ENCODE measurements around the gene AKR1C2.
"Not testable (repeated sequence)": the region's sequence is repeated elsewhere in the genome, so short reads cannot be mapped to it uniquely, and the experiment has no call there.

AKR1C2 gene

DNA sequence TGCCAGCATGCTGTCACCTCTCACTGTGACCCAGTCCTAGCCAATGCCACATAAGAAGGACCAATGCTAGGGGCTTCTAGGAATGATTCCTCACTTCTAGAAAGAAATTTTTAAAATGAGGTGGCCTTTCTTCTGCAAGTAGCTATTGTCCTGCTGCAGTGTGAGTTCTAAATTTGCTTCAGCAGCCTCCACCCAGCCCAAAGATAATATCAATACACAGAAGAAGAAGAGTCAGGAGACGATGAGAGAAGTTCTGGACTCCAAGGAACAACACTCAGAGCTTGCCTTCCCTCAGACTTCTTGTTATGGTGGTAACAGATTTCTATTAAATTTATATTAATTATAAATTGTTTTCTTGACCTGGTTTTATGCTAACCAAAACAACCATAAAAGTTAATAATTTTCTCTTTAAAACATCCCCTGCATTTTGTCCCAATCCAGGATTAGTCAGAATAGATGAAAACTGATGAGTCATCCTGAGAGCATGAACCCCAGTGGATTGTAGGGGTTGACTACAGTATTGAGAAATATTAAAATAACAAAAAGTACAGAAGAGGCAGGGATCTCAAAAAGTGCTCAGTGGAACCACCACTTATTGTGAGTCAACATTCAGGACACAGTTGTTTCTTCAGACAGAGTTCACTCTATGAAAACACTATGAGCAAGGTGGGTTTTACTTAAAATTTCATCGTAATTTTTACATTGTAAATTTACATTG is 29.6 kb upstream of the AKR1C2 start:
- Histone ChIP-seq H3K9me2 (replicated peaks; ENCODE audit: insufficient read depth, low read length) (no peaks in the 10 kb centered on the region), H4K20me1 (ENCODE audit: insufficient read depth, low read length) (no peaks in the 10 kb centered on the region), H2AFZ (ENCODE audit: low read length) (no peak overlapping the region), H3K27me3 (replicated peaks; ENCODE audit: insufficient read depth, low read length) (no peaks in the 10 kb centered on the region), H3K4me2 (ENCODE audit: low read depth, low read length) (no peak overlapping the region), H3K4me3 (ENCODE audit: low read length) (no peak overlapping the region), H3F3A (ENCODE audit: insufficient read depth, low read length) (no peaks in the 10 kb centered on the region), H3K79me2 (ENCODE audit: low read length) (no peaks in the 10 kb centered on the region), H3K9me3 (replicated peaks; ENCODE audit: insufficient read depth, low read length) (no peaks in the 10 kb centered on the region), H3K9ac (ENCODE audit: low read length) (no peak overlapping the region), H3K36me3 (replicated peaks; ENCODE audit: insufficient read depth, low read length) (no peaks in the 10 kb centered on the region), H3K4me1 (ENCODE audit: low read length) (no peaks in the 10 kb centered on the region), H3K27ac (ENCODE audit: low read length) (no peak overlapping the region)
- no peak for TF ChIP-seq EZH2phosphoT487 (IDR thresholded peaks at IDR 0.05; ENCODE audit: low read length)
- no peak for TF ChIP-seq EZH2 (optimal IDR thresholded peaks at IDR 0.05; ENCODE audit: low read depth, low read length)
- TF ChIP-seq, protein P1, sequence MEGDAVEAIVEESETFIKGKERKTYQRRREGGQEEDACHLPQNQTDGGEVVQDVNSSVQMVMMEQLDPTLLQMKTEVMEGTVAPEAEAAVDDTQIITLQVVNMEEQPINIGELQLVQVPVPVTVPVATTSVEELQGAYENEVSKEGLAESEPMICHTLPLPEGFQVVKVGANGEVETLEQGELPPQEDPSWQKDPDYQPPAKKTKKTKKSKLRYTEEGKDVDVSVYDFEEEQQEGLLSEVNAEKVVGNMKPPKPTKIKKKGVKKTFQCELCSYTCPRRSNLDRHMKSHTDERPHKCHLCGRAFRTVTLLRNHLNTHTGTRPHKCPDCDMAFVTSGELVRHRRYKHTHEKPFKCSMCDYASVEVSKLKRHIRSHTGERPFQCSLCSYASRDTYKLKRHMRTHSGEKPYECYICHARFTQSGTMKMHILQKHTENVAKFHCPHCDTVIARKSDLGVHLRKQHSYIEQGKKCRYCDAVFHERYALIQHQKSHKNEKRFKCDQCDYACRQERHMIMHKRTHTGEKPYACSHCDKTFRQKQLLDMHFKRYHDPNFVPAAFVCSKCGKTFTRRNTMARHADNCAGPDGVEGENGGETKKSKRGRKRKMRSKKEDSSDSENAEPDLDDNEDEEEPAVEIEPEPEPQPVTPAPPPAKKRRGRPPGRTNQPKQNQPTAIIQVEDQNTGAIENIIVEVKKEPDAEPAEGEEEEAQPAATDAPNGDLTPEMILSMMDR (IDR thresholded peaks at IDR 0.05; ENCODE audit: low read length), result no peak
- DNase-seq, result no peak

GRCh38 chr10:5032444-5032843 is 28.8 kb upstream of the AKR1C2 start:
- H3K27me3 ChIP-seq (replicated peaks; ENCODE audit: insufficient read depth, low read length); H3F3A ChIP-seq (ENCODE audit: insufficient read depth, low read length); H3K27ac ChIP-seq (ENCODE audit: low read length); DNase-seq; H3K9ac ChIP-seq (ENCODE audit: low read length); H3K36me3 ChIP-seq (replicated peaks; ENCODE audit: insufficient read depth, low read length); H2AFZ ChIP-seq (ENCODE audit: low read length); H3K79me2 ChIP-seq (ENCODE audit: low read length); H4K20me1 ChIP-seq (ENCODE audit: insufficient read depth, low read length); H3K9me3 ChIP-seq (replicated peaks; ENCODE audit: insufficient read depth, low read length); H3K4me3 ChIP-seq (ENCODE audit: low read length); H3K4me1 ChIP-seq (ENCODE audit: low read length); H3K9me2 ChIP-seq (replicated peaks; ENCODE audit: insufficient read depth, low read length); H3K4me2 ChIP-seq (ENCODE audit: low read depth, low read length): not testable (repeated sequence)

DNA sequence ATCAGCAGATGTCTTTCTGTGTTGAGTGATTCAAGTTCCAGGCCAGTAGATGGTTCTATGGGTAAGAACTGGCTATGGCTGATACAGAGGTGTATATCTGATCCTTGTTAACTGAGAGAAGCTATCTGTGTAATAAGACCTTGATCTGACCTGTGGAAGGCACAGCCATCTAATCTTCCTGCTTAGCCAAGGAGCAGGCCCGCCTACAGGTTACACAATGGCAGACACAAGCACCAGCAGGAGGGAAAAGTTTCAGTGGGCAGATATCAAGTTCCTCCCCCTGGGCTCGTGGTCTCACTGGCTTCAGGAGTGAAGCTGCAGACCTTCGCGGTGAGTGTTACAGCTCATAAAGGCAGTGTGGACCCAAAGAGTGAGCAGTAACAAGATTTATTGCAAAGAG is 27.9 kb upstream of the AKR1C2 start:
- not testable (repeated sequence) for H3K36me3 ChIP-seq (replicated peaks; ENCODE audit: insufficient read depth, low read length); H2AFZ ChIP-seq (ENCODE audit: low read length); H3K79me2 ChIP-seq (ENCODE audit: low read length); H4K20me1 ChIP-seq (ENCODE audit: insufficient read depth, low read length); H3F3A ChIP-seq (ENCODE audit: insufficient read depth, low read length); H3K9me2 ChIP-seq (replicated peaks; ENCODE audit: insufficient read depth, low read length); H3K4me3 ChIP-seq (ENCODE audit: low read length); DNase-seq; H3K4me1 ChIP-seq (ENCODE audit: low read length); H3K9ac ChIP-seq (ENCODE audit: low read length); H3K9me3 ChIP-seq (replicated peaks; ENCODE audit: insufficient read depth, low read length); H3K27ac ChIP-seq (ENCODE audit: low read length); H3K4me2 ChIP-seq (ENCODE audit: low read depth, low read length); H3K27me3 ChIP-seq (replicated peaks; ENCODE audit: insufficient read depth, low read length)

DNA sequence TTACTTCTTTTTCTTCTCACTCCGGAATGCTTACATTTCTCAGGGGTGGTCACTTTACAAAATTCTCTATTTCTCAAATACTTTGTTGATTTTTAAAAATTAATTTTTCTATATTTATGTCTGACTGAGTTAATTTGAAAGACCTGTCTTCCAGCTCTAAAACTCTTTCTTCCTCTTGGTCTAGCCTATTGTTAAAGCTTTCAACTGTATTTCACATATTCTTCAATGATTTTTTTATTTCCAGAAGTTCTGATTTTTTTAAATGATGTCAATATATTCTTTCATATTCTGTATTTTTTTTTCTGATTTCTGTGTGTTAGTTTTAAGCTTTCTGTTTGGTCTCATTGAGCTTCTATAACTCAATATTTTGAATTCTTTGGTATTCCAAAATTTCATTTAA is 27.3 kb upstream of the AKR1C2 start:
- H3K27me3 ChIP-seq (replicated peaks; ENCODE audit: insufficient read depth, low read length), result no peaks in the 10 kb centered on the region
- no peak for TF ChIP-seq EZH2 (optimal IDR thresholded peaks at IDR 0.05; ENCODE audit: low read depth, low read length)
- TF ChIP-seq, protein P1 (IDR thresholded peaks at IDR 0.05; ENCODE audit: low read length), result no peak
- no peak for TF ChIP-seq EZH2phosphoT487 (IDR thresholded peaks at IDR 0.05; ENCODE audit: low read length)
- no peaks in the 10 kb centered on the region for H3K36me3 ChIP-seq (replicated peaks; ENCODE audit: insufficient read depth, low read length)
- H3K4me3 ChIP-seq (ENCODE audit: low read length), result no peak overlapping the region
- no peak overlapping the region for H3K4me2 ChIP-seq (ENCODE audit: low read depth, low read length)
- no peaks in the 10 kb centered on the region for H3K79me2 ChIP-seq (ENCODE audit: low read length)
- no peaks in the 10 kb centered on the region for H3K9me2 ChIP-seq (replicated peaks; ENCODE audit: insufficient read depth, low read length)
- no peaks in the 10 kb centered on the region; the same call in 1 of the 2 replicates for H3K4me1 ChIP-seq (ENCODE audit: low read length)
- no peaks in the 10 kb centered on the region for H3F3A ChIP-seq (ENCODE audit: insufficient read depth, low read length)
- no peak overlapping the region for H3K9ac ChIP-seq (ENCODE audit: low read length)
- H4K20me1 ChIP-seq (ENCODE audit: insufficient read depth, low read length), result no peaks in the 10 kb centered on the region
- no peak for DNase-seq
- no peak overlapping the region for H3K27ac ChIP-seq (ENCODE audit: low read length)
- H3K9me3 ChIP-seq (replicated peaks; ENCODE audit: insufficient read depth, low read length), result no peaks in the 10 kb centered on the region
- no peak overlapping the region for H2AFZ ChIP-seq (ENCODE audit: low read length)

DNA sequence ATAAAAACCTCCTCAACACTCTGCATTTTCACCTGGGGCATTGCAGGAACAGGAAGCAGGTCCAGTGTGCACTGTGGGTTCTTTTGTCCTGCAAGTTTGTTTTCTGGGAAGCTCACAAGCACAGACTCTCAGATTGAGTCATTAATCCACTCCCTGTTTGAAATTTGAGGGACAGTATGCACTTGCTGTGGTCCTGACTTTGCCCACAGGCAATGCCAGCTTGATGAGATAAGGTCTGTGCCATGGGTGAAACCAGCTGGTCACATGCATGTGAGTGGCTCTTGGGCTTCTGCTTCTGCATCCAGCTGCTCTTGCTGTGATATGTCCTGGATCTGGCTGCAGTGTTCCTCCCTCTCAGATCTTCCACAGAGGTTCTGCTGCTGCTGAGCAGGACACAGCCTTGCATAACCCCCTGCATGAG is 21.8 kb upstream of the AKR1C2 start:
- not testable (repeated sequence) for H3K9me3 ChIP-seq (replicated peaks; ENCODE audit: insufficient read depth, low read length); H3K27me3 ChIP-seq (replicated peaks; ENCODE audit: insufficient read depth, low read length); H2AFZ ChIP-seq (ENCODE audit: low read length); H3K79me2 ChIP-seq (ENCODE audit: low read length); H3K4me2 ChIP-seq (ENCODE audit: low read depth, low read length); H3K9ac ChIP-seq (ENCODE audit: low read length); H3F3A ChIP-seq (ENCODE audit: insufficient read depth, low read length); H3K4me3 ChIP-seq (ENCODE audit: low read length); H4K20me1 ChIP-seq (ENCODE audit: insufficient read depth, low read length); H3K9me2 ChIP-seq (replicated peaks; ENCODE audit: insufficient read depth, low read length); DNase-seq; H3K36me3 ChIP-seq (replicated peaks; ENCODE audit: insufficient read depth, low read length)
- peaks cover 12% of the 10 kb centered on the region for H3K4me1 ChIP-seq (ENCODE audit: low read length)
- H3K27ac ChIP-seq (ENCODE audit: low read length), result peak overlapping the region; percentile 31; the same call in 1 of the 2 replicates

All from MM.1S (cell line).